Smooth muscle cell (in vitro differentiated cells): ENCODE data around the gene AHCTF1. TPM values are rescaled to one million over a fixed set of nuclear protein-coding genes. Genes with fewer than 3 reads are reported as not detected.
"Not testable (repeated sequence)": the region's sequence is repeated elsewhere in the genome, so short reads cannot be mapped to it uniquely, and the experiment has no call there.

ENCODE experiments used
- DNase-seq: peaks from one replicate; lab custom pipeline; 2025; ENCODE audit not compliant: unreplicated experiment; lab: John Stamatoyannopoulos, UW
- H2AFZ ChIP-seq: fragments of 200-600 bp; sonication (generic); 2 replicates; pipeline ENCODE4 v1.6.0; 2016; ENCODE audit warnings: antibody characterized with exemption, low read depth, mild to moderate bottlenecking
- H3F3A ChIP-seq: fragments of 200-600 bp; sonication (generic); 2 replicates; pipeline ENCODE4 v1.6.0; 2017; ENCODE audit warnings: antibody characterized with exemption, low read depth
- H3K27ac ChIP-seq: fragments of 200-600 bp; sonication (generic); 2 replicates; pipeline ENCODE4 v1.5.1; 2016; ENCODE audit warnings: low read depth, mild to moderate bottlenecking
- H3K27me3 ChIP-seq: fragments of 200-600 bp; sonication (generic); 2 replicates; pipeline ENCODE4 v1.6.1; 2016; ENCODE audit warnings: low read depth, mild to moderate bottlenecking
- H3K36me3 ChIP-seq: fragments of 200-600 bp; sonication (generic); 2 replicates; pipeline ENCODE4 v1.5.1; 2016; ENCODE audit warnings: low read depth
- H3K4me1 ChIP-seq: fragments of 200-600 bp; sonication (generic); 2 replicates; pipeline ENCODE4 v1.5.1; 2016; ENCODE audit warnings: low read depth
- H3K4me2 ChIP-seq: fragments of 200-600 bp; sonication (generic); 2 replicates; pipeline ENCODE4 v1.6.0; 2016; ENCODE audit warnings: mild to moderate bottlenecking
- H3K4me3 ChIP-seq: fragments of 200-600 bp; sonication (generic); 2 replicates; pipeline ENCODE4 v1.5.1; 2016; ENCODE audit warnings: mild to moderate bottlenecking
- H3K79me2 ChIP-seq: fragments of 200-600 bp; sonication (generic); 2 replicates; pipeline ENCODE4 v1.6.0; 2016; ENCODE audit warnings: low read depth, mild to moderate bottlenecking
- H3K9ac ChIP-seq: fragments of 200-600 bp; sonication (generic); 2 replicates; pipeline ENCODE4 v1.6.0; 2016; ENCODE audit warnings: low read depth
- H3K9me3 ChIP-seq: fragments of 200-600 bp; sonication (generic); replicated peaks from 2 replicates; pipeline ENCODE4 v1.5.1; 2016; ENCODE audit warnings: low read depth
- H4K20me1 ChIP-seq: fragments of 200-600 bp; sonication (generic); 2 replicates; pipeline ENCODE4 v1.6.0; 2016; ENCODE audit warnings: low read depth
- WGBS: methylation state at CpG from one replicate; pipeline ENCODE4 v1.1.7; 2016; ENCODE audit warnings: low lambda C conversion rate; 5-methylcytosine and 5-hydroxymethylcytosine counted together
- polyA plus RNA-seq: library from polyadenylated mRNA; unstranded; fragments of >200 nt; fragmentation: Nextera tagmentation; extraction: Ambion mirVana; gene quantifications from 2 replicates; pipeline ENCODE4 v1.2.1, GENCODE V29; 2016
- total RNA-seq: library from RNA; depleted of rRNA; stranded (reverse); fragments of >200 nt; gene quantifications from 2 replicates; pipeline ENCODE4 v1.2.3, GENCODE V29; 2014
- TF ChIP-seq, protein P1 (sequence below): fragments of 200-600 bp; sonication (generic); IDR thresholded peaks from 2 replicates; pipeline ENCODE4 v1.5.1; 2017; ENCODE audit warnings: borderline replicate concordance, mild to moderate bottlenecking, antibody characterized with exemption; ENCODE audit not compliant: insufficient read depth, poor library complexity, severe bottlenecking

The AHCTF1 gene
- total and polyA plus RNA-seq, 2 experiments from 2014 or later: 7.2 to 34.0 TPM

DNA sequence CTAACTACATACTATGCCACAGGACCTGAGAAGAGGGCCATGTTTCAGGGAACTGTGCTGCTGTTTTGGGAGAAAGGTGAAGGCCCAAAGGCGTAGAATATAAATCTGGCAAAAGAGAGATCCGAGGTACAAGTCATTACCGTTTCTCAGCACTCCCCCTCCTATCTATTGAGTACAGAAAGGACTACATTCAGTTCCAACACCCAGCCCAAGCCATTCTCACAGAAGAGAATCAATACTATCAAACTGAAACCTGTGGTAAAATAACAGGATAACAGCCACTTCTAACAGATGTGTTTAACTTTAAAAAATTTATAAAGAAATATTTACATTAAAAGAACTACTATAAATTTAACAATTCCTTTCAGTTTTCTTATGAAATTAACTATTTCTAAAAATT lies 7.8 kb downstream of the AHCTF1 start:
- H3K27ac ChIP-seq: no peak overlapping the region
- no peaks in the 10 kb centered on the region for H3K9me3 ChIP-seq
- no peaks in the 10 kb centered on the region for H3K36me3 ChIP-seq
- H4K20me1 ChIP-seq: peaks cover 94% of the 10 kb centered on the region
- H2AFZ ChIP-seq: no peak overlapping the region
- TF ChIP-seq, protein P1, sequence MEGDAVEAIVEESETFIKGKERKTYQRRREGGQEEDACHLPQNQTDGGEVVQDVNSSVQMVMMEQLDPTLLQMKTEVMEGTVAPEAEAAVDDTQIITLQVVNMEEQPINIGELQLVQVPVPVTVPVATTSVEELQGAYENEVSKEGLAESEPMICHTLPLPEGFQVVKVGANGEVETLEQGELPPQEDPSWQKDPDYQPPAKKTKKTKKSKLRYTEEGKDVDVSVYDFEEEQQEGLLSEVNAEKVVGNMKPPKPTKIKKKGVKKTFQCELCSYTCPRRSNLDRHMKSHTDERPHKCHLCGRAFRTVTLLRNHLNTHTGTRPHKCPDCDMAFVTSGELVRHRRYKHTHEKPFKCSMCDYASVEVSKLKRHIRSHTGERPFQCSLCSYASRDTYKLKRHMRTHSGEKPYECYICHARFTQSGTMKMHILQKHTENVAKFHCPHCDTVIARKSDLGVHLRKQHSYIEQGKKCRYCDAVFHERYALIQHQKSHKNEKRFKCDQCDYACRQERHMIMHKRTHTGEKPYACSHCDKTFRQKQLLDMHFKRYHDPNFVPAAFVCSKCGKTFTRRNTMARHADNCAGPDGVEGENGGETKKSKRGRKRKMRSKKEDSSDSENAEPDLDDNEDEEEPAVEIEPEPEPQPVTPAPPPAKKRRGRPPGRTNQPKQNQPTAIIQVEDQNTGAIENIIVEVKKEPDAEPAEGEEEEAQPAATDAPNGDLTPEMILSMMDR: no peak
- H3F3A ChIP-seq: peaks cover 3% of the 10 kb centered on the region
- H3K4me2 ChIP-seq: no peak overlapping the region
- no peak overlapping the region for H3K4me3 ChIP-seq
- no peaks in the 10 kb centered on the region for H3K4me1 ChIP-seq
- DNase-seq: no peak
- H3K9ac ChIP-seq: no peak overlapping the region
- H3K27me3 ChIP-seq: no peaks in the 10 kb centered on the region
- 88% methylated on average over 3 of the region's 3 CpGs for WGBS
- peaks cover 100% of the 10 kb centered on the region for H3K79me2 ChIP-seq

DNA sequence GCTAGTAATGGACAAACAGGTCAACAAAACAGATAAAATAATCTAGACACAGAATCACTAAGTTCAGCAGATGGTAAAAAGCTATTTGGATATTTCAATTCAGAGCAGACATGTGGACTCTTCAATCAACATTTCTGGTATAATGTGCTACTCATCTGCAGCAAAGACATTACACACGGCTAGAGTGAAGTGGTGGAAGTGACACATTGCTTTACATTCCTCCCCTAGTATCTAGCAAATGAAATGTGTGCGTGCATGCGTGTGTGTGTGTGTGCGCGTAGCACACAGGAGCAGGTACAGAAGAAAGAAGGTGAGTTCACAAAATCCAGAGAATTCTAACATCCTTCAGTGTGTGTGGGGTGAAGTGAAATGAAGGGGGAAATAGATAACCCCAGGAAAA lies 8.3 kb downstream of the AHCTF1 start:
- no peak for DNase-seq
- TF ChIP-seq, protein P1: no peak
- H3K9me3 ChIP-seq: no peaks in the 10 kb centered on the region

DNA sequence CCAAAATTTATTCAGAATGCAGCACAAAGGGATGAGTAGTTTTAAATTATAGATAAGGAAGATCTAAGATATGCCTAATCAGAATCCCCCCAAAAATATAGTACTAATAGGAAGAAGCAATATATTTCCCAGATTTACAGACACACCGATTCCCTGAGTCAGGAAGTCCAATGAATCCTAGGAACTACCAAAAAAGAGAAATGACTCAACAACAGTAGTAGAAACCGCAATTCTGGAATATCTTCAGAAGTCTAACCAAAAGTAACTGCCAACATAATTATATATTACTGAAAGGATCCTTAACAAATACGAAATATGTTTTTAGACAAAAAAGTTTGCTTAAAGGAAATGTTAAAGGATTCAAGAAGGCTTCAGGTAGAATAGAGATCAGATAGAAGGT lies 10.3 kb downstream of the AHCTF1 start:
- Histone ChIP-seq H3K4me2 (no peak overlapping the region), H2AFZ (no peak overlapping the region), H3K4me1 (no peaks in the 10 kb centered on the region), H3K27me3 (no peaks in the 10 kb centered on the region), H3K36me3 (peaks cover 6% of the 10 kb centered on the region), H3K9ac (no peak overlapping the region), H3K79me2 (peaks cover 100% of the 10 kb centered on the region), H4K20me1 (peaks cover 92% of the 10 kb centered on the region), H3K9me3 (no peaks in the 10 kb centered on the region), H3F3A (no peaks in the 10 kb centered on the region), H3K4me3 (no peak overlapping the region), H3K27ac (no peak overlapping the region)
- no peak for DNase-seq
- 88% methylated on average over 3 of the region's 3 CpGs for WGBS
- TF ChIP-seq, protein P1: no peak

More for the DNA sequence above, 8.3 kb downstream of the AHCTF1 start:
- Histone ChIP-seq H3K27ac (no peak overlapping the region), H3F3A (peaks cover 3% of the 10 kb centered on the region), H3K4me3 (no peak overlapping the region), H3K4me1 (no peaks in the 10 kb centered on the region), H3K79me2 (peaks cover 100% of the 10 kb centered on the region), H3K4me2 (no peak overlapping the region), H4K20me1 (peaks cover 94% of the 10 kb centered on the region), H3K36me3 (no peaks in the 10 kb centered on the region), H2AFZ (no peak overlapping the region), H3K9ac (no peak overlapping the region), H3K27me3 (no peaks in the 10 kb centered on the region)
- 92% methylated on average over 5 of the region's 5 CpGs for WGBS

DNA sequence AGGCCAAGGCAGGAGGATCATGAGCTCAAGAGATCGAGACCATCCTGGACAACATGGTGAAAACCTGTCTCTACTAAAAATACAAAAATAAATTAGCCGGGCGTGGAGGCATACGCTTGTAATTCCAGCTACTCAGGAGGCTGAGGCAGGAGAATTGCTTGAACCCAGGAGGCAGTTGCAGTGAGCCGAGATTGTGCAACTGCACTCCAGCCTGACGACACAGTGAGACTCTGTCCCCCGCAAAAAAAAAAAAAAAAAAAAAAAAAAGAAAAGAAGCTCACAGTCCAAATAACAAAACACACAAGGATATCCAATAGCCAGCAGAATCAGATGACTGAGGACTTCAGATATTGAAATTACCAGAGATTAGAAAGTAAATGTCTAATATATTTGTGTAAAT lies 11.8 kb downstream of the AHCTF1 start:
- Histone ChIP-seq H3K27me3 (no peaks in the 10 kb centered on the region), H3K4me2 (no peak overlapping the region)

DNA sequence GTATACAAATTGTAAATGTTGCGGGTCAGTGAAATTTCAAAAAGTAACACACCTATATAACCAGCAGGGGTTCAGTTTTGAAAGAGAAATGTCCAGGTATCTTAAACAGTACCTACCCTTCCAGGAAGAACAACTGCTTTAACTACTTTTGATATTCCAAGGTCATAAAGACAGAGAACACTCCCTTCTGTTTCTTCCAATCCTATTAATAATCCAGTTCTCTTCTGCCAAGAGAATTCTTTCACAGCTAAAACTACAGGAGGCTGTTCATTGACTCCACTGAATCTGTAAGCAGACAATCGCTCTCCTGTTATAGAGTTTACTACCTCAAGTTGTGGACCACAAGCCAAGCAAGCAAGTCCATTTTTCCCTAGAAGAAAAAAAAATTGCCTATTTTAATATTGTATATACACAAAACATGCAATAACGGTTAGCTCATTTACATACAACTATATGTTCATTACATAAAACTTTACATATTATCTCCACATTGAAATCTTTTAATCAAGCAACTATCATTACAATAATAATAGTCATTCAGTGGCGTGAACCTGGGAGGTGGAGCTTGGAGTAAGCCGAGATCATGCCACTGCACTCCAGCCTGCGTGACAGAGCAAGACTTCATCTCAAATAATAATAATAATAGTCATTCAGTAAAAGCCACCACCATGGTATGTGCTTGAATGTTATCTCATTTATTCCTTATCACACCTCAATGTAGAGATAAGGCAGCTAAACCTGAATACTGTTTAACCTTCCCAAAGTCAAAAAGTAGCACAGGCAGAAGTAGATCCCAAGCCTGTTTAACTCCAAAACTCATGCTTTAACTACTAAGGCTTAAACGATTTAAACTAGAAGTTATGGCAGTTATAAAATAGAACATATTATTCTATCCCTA lies 15.5 kb downstream of the AHCTF1 start:
- H3K27ac ChIP-seq, H3F3A ChIP-seq, H3K9ac ChIP-seq, H3K4me1 ChIP-seq, H3K4me3 ChIP-seq, DNase-seq, H3K9me3 ChIP-seq, H3K4me2 ChIP-seq, H2AFZ ChIP-seq, H3K27me3 ChIP-seq, H3K36me3 ChIP-seq: not testable (repeated sequence)
- WGBS: 96% methylated on average over 7 of the region's 7 CpGs
- peaks cover 45% of the 10 kb centered on the region for H4K20me1 ChIP-seq
- H3K79me2 ChIP-seq: peaks cover 63% of the 10 kb centered on the region

More for the DNA sequence above, 11.8 kb downstream of the AHCTF1 start:
- no peak overlapping the region for H3K4me3 ChIP-seq
- no peaks in the 10 kb centered on the region for H3F3A ChIP-seq
- DNase-seq: no peak
- no peaks in the 10 kb centered on the region for H3K4me1 ChIP-seq
- TF ChIP-seq, protein P1: no peak
- H4K20me1 ChIP-seq: peaks cover 79% of the 10 kb centered on the region
- no peak overlapping the region for H2AFZ ChIP-seq
- no peaks in the 10 kb centered on the region for H3K9me3 ChIP-seq
- no peak overlapping the region for H3K9ac ChIP-seq
- H3K27ac ChIP-seq: no peak overlapping the region
- peaks cover 87% of the 10 kb centered on the region for H3K79me2 ChIP-seq
- H3K36me3 ChIP-seq: peaks cover 6% of the 10 kb centered on the region
- 95% methylated on average over 7 of the region's 7 CpGs for WGBS
